Uterus (tissue), 4 donors: ENCODE results near the gene HIGD1A. TPM values are rescaled to one million over a fixed set of nuclear protein-coding genes. Genes with fewer than 3 reads are reported as not detected.

Experiments
- DNase-seq, 2 donors: peaks; one replicate each; pipeline ENCODE4 v3.0.0-alpha.2; 2019 to 2020
- H3K27ac ChIP-seq, 2 donors: fragments of 200-600 bp; sonication (generic); 1 replicate in 1 of 2; 2 replicates in 1 of 2; pipeline ENCODE4 v1.5.1; 2016 to 2018
- H3K27me3 ChIP-seq, 2 donors: fragments of 200-600 bp; sonication (generic); one replicate each; pipeline ENCODE4 v1.5.1; 2018 to 2019; ENCODE audit warnings: control low read depth in 1 of 2
- H3K36me3 ChIP-seq, 2 donors: fragments of 200-600 bp; sonication (generic); one replicate each; pipeline ENCODE4 v1.5.1; 2019; ENCODE audit warnings: control low read depth in 1 of 2
- H3K4me1 ChIP-seq, 2 donors: fragments of 200-600 bp; sonication (generic); one replicate each; pipeline ENCODE4 v1.5.1; 2018 to 2019; ENCODE audit warnings: control low read depth in 1 of 2
- H3K4me3 ChIP-seq, 2 donors: fragments of 200-600 bp; sonication (generic); 1 replicate in 1 of 2; 2 replicates in 1 of 2; pipeline ENCODE4 v1.5.1; 2018 to 2019; ENCODE audit warnings: mild to moderate bottlenecking in 1 of 2
- H3K9me3 ChIP-seq, 2 donors: fragments of 200-600 bp; sonication (generic); one replicate each; pipeline ENCODE4 v1.5.1; 2019; ENCODE audit warnings: control low read depth in 1 of 2
- CTCF ChIP-seq, 4 experiments: fragments of 200-600 bp in 2 of 4; fragments of 450-650 bp in 2 of 4; sonication (generic) in 2 of 4; IDR thresholded peaks; one replicate each; pipeline ENCODE4 v1.5.1; 2016 to 2019; ENCODE audit warnings: antibody characterized with exemption in 4 of 4, mild to moderate bottlenecking in 2 of 4, moderate library complexity in 1 of 4
- POLR2A ChIP-seq, 2 donors: fragments of 450-650 bp; IDR thresholded peaks; one replicate each; pipeline ENCODE4 v1.6.1; 2016; ENCODE audit warnings: antibody characterized with exemption in 2 of 2, mild to moderate bottlenecking in 1 of 2, moderate library complexity in 1 of 2
- intact Hi-C: fragments of 100-400 bp; cut with DNase I; formaldehyde crosslinking; loops from one replicate; pipeline ENCODE4 v1.15.1; 2023; ENCODE audit warnings: low total_unique reads
- total RNA-seq, 4 donors: library from RNA; depleted of rRNA in 3 of 4; stranded (reverse); fragments of >200 nt in 3 of 4; gene quantifications; one replicate each; pipeline versions ENCODE4 v1.1.0 to v1.2.4, GENCODE V29; 2014 to 2023
- donor health status: DM: yes; HTN: yes; CAD: no.

HIGD1A gene
- total RNA-seq, 4 donors from 2014 or later = 65.3 to 234 (median 103) TPM

- no peaks in the 10 kb centered on the region for H3K9me3 ChIP-seq
- TF ChIP-seq CTCF (IDR thresholded peaks at IDR 0.05) = no peak
- no peak for TF ChIP-seq POLR2A (IDR thresholded peaks at IDR 0.05)
- no peaks in the 10 kb centered on the region for H3K36me3 ChIP-seq
- H3K27ac ChIP-seq = no peak overlapping the region
- no peaks in the 10 kb centered on the region for H3K4me1 ChIP-seq
- no peaks in the 10 kb centered on the region for H3K27me3 ChIP-seq
- no peak for DNase-seq
- no peak overlapping the region for H3K4me3 ChIP-seq
- intact Hi-C loops = no loop called here
Observed at GRCh38 chr3:42764115-42764514, 40.2 kb downstream of the HIGD1A start.

GRCh38 chr3:42763021-42763420 lies 41.3 kb downstream of the HIGD1A start:
- Histone ChIP-seq H3K36me3 (no peaks in the 10 kb centered on the region), H3K27me3 (no peaks in the 10 kb centered on the region), H3K27ac (no peak overlapping the region), H3K9me3 (no peaks in the 10 kb centered on the region), H3K4me3 (no peak overlapping the region), H3K4me1 (no peaks in the 10 kb centered on the region)
- intact Hi-C loops = no loop called here
- DNase-seq = no peak
- TF ChIP-seq POLR2A (IDR thresholded peaks at IDR 0.05) (no peak), CTCF (IDR thresholded peaks at IDR 0.05) (no peak)

- no peaks in the 10 kb centered on the region for H3K36me3 ChIP-seq
Observed at GRCh38 chr3:42762046-42762724, 42.1 kb downstream of the HIGD1A start.

GRCh38 chr3:42758126-42758525 lies 46.2 kb downstream of the HIGD1A start:
- no peak overlapping the region for H3K27ac ChIP-seq
- no peak for TF ChIP-seq POLR2A (IDR thresholded peaks at IDR 0.05)
- no peak for TF ChIP-seq CTCF (IDR thresholded peaks at IDR 0.05)
- intact Hi-C loops = no loop called here
- H3K4me3 ChIP-seq = no peak overlapping the region
- no peaks in the 10 kb centered on the region for H3K27me3 ChIP-seq
- no peaks in the 10 kb centered on the region for H3K4me1 ChIP-seq
- H3K9me3 ChIP-seq = no peaks in the 10 kb centered on the region
- no peaks in the 10 kb centered on the region for H3K36me3 ChIP-seq
- DNase-seq = no peak

More at GRCh38 chr3:42762046-42762724, 42.1 kb downstream of the HIGD1A start:
- intact Hi-C loops = no loop called here
- H3K27me3 ChIP-seq = no peaks in the 10 kb centered on the region
- no peak for DNase-seq
- no peaks in the 10 kb centered on the region for H3K9me3 ChIP-seq
- H3K27ac ChIP-seq = no peak overlapping the region
- no peak overlapping the region for H3K4me3 ChIP-seq
- H3K4me1 ChIP-seq = no peaks in the 10 kb centered on the region
- TF ChIP-seq POLR2A (IDR thresholded peaks at IDR 0.05) = no peak
- TF ChIP-seq CTCF (IDR thresholded peaks at IDR 0.05) = no peak

- DNase-seq = peak in 1 of 2 donors; percentile 7
- H3K4me3 ChIP-seq = no peak overlapping the region
- no peaks in the 10 kb centered on the region for H3K9me3 ChIP-seq
- TF ChIP-seq POLR2A (IDR thresholded peaks at IDR 0.05) = no peak
- TF ChIP-seq CTCF (IDR thresholded peaks at IDR 0.05) = no peak
- intact Hi-C loops = no loop called here
- H3K36me3 ChIP-seq = no peaks in the 10 kb centered on the region
- H3K27ac ChIP-seq = no peak overlapping the region
- no peaks in the 10 kb centered on the region for H3K27me3 ChIP-seq
- no peaks in the 10 kb centered on the region for H3K4me1 ChIP-seq
Observed at GRCh38 chr3:42756681-42757213, 47.5 kb downstream of the HIGD1A start.
